HEK293 (cell line): ENCODE results near the gene SLC26A6.

ENCODE experiments used
- CTCF ChIA-PET: fragments of 350-600 bp; formaldehyde crosslinking; extraction: SDS; loops from one replicate; lab custom pipeline; 2021; ENCODE audit warnings: antibody characterized with exemption; lab: Yijun Ruan, JAX
- POLR2A ChIA-PET: fragments of 300-600 bp; formaldehyde crosslinking; extraction: SDS; loops from one replicate; lab custom pipeline; 2020; ENCODE audit warnings: antibody characterized with exemption, inconsistent platforms; lab: Yijun Ruan, JAX
- H3K27ac ChIP-seq: fragments of 200-500 bp; sonication (Bioruptor generic); 2 replicates; pipeline ENCODE4 v1.5.1; 2014; ENCODE audit warnings: low read depth, low read length, control low read depth, inconsistent platforms; ENCODE audit errors: extremely low read depth
- H3K36me3 ChIP-seq, 2 experiments: fragments of 200-500 bp in 1 of 2; sonication (Bioruptor generic) in 1 of 2; 1 replicate in 1 of 2; 2 replicates in 1 of 2; pipeline ENCODE4 v1.5.1; 2014 to 2017; ENCODE audit warnings: inconsistent platforms in 2 of 2, low read length in 2 of 2; ENCODE audit not compliant: control insufficient read depth in 2 of 2, insufficient read depth in 1 of 2
- H3K4me1 ChIP-seq: fragments of 200-500 bp; sonication (Bioruptor generic); 2 replicates; pipeline ENCODE4 v1.5.1; 2014; ENCODE audit warnings: mild to moderate bottlenecking, low read length, inconsistent platforms; ENCODE audit not compliant: control insufficient read depth, insufficient read depth
- H3K4me3 ChIP-seq: 2 replicates; pipeline ENCODE4 v1.5.1; 2011; ENCODE audit warnings: low read depth, mild to moderate bottlenecking, control low read depth, low read length, moderate library complexity
- H3K9me3 ChIP-seq: fragments of 200-500 bp; sonication (Bioruptor generic); 2 replicates; pipeline ENCODE4 v1.5.1; 2014; ENCODE audit warnings: low read depth, low read length, inconsistent platforms; ENCODE audit not compliant: control insufficient read depth, insufficient read depth
- GFI1B ChIP-seq: fragments of 450-650 bp; formaldehyde crosslinking; IDR thresholded peaks from 2 replicates; pipeline ENCODE4 v1.5.1; 2016; ENCODE audit warnings: missing biosample characterization, missing genetic modification characterization
- KLF7 ChIP-seq: fragments of 450-650 bp; formaldehyde crosslinking; IDR thresholded peaks from 2 replicates; pipeline ENCODE4 v1.5.1; 2016; ENCODE audit warnings: missing biosample characterization, missing genetic modification characterization, borderline replicate concordance
- ZFP37 ChIP-seq: fragments of 450-650 bp; formaldehyde crosslinking; IDR thresholded peaks from 2 replicates; pipeline ENCODE4 v1.5.1; 2016; ENCODE audit warnings: missing biosample characterization, missing genetic modification characterization
- ZFP41 ChIP-seq: fragments of 450-650 bp; formaldehyde crosslinking; IDR thresholded peaks from 2 replicates; pipeline ENCODE4 v1.5.1; 2016; ENCODE audit warnings: missing biosample characterization, missing genetic modification characterization, borderline replicate concordance
- ZFP69B ChIP-seq: fragments of 450-650 bp; formaldehyde crosslinking; IDR thresholded peaks from 2 replicates; pipeline ENCODE4 v1.5.1; 2016; ENCODE audit warnings: missing biosample characterization, missing genetic modification characterization
- ZNF114 ChIP-seq: fragments of 450-650 bp; formaldehyde crosslinking; IDR thresholded peaks from 2 replicates; pipeline ENCODE4 v1.5.0; 2017; ENCODE audit warnings: missing biosample characterization, missing genetic modification characterization
- ZNF223 ChIP-seq: fragments of 450-650 bp; formaldehyde crosslinking; IDR thresholded peaks from 2 replicates; pipeline ENCODE4 v1.5.1; 2016; ENCODE audit warnings: missing biosample characterization, missing genetic modification characterization
- ZNF274 ChIP-seq, 2 experiments: fragments of 200-500 bp in 1 of 2; fragments of 450-650 bp in 1 of 2; sonication (Bioruptor generic) in 1 of 2; formaldehyde crosslinking in 1 of 2; IDR thresholded peaks; 2 replicates each; pipeline versions ENCODE4 v1.5.1 to v1.6.1; 2014 to 2016; ENCODE audit warnings: borderline replicate concordance in 1 of 2, inconsistent platforms in 1 of 2, low read length in 1 of 2, missing biosample characterization in 1 of 2, missing genetic modification characterization in 1 of 2
- ZNF48 ChIP-seq: fragments of 450-650 bp; formaldehyde crosslinking; IDR thresholded peaks from 2 replicates; pipeline ENCODE4 v1.5.1; 2016; ENCODE audit warnings: missing biosample characterization, missing genetic modification characterization
- ZNF501 ChIP-seq: fragments of 450-650 bp; formaldehyde crosslinking; IDR thresholded peaks from 2 replicates; pipeline ENCODE4 v1.5.1; 2016; ENCODE audit warnings: missing biosample characterization, missing genetic modification characterization
- ZNF623 ChIP-seq: fragments of 450-650 bp; formaldehyde crosslinking; IDR thresholded peaks from 2 replicates; pipeline ENCODE4 v1.5.1; 2016; ENCODE audit warnings: missing biosample characterization, missing genetic modification characterization
- ZNF654 ChIP-seq: fragments of 450-650 bp; formaldehyde crosslinking; IDR thresholded peaks from 2 replicates; pipeline ENCODE4 v1.5.1; 2016; ENCODE audit warnings: low read depth, missing biosample characterization, missing genetic modification characterization
- ZNF658 ChIP-seq: fragments of 450-650 bp; formaldehyde crosslinking; IDR thresholded peaks from 2 replicates; pipeline ENCODE4; 2016; ENCODE audit warnings: missing biosample characterization, missing genetic modification characterization
- ZNF76 ChIP-seq: fragments of 450-650 bp; formaldehyde crosslinking; IDR thresholded peaks from 2 replicates; pipeline ENCODE4; 2016; ENCODE audit warnings: low read depth, missing biosample characterization, missing genetic modification characterization, borderline replicate concordance
- ZNF785 ChIP-seq: fragments of 450-650 bp; formaldehyde crosslinking; IDR thresholded peaks from 2 replicates; pipeline ENCODE4 v1.5.1; 2016; ENCODE audit warnings: missing biosample characterization, missing genetic modification characterization
- ZSCAN16 ChIP-seq: fragments of 450-650 bp; formaldehyde crosslinking; IDR thresholded peaks from 2 replicates; pipeline ENCODE4 v1.5.1; 2016; ENCODE audit warnings: missing biosample characterization, missing genetic modification characterization
- ZSCAN30 ChIP-seq: fragments of 450-650 bp; IDR thresholded peaks from 2 replicates; pipeline ENCODE4 v1.5.1; 2018; ENCODE audit warnings: missing biosample characterization, mild to moderate bottlenecking, missing genetic modification characterization, moderate library complexity
- TF ChIP-seq, protein P1 (sequence below): fragments of 450-650 bp; formaldehyde crosslinking; conservative IDR thresholded peaks from 2 replicates; pipeline ENCODE4 v1.5.1; 2016; ENCODE audit warnings: low read depth, missing biosample characterization, missing genetic modification characterization
- TF ChIP-seq, protein P2 (sequence below): fragments of 450-650 bp; formaldehyde crosslinking; IDR thresholded peaks from 2 replicates; pipeline ENCODE4 v1.5.1; 2016; ENCODE audit warnings: missing biosample characterization, missing genetic modification characterization
- TF ChIP-seq, protein P3 (sequence below): fragments of 450-650 bp; formaldehyde crosslinking; IDR thresholded peaks from 2 replicates; pipeline ENCODE4 v1.5.1; 2016; ENCODE audit warnings: missing biosample characterization, missing genetic modification characterization
- TF ChIP-seq, protein P4 (sequence below): fragments of 450-650 bp; formaldehyde crosslinking; IDR thresholded peaks from 2 replicates; pipeline ENCODE4 v1.5.1; 2016; ENCODE audit warnings: missing biosample characterization, missing genetic modification characterization, borderline replicate concordance

Gene SLC26A6

DNA sequence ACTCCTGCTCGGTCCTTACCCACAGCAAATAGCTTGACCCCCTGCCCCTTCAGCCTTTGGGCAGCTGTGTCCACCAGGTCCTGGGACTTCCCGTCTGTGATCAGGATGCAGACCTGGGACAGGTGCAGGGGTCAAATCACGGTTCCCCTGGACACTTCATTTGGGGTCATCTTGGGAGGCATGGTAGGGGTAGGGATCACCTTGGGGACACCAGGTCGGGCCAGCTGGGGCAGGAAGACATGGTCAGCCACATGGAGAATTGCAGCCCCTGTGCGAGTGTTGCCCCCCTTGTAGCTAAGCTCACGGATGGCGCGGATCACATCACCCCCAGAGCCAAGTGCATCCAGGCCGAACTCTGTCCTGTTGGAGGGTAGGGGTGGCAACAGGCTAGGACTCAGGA, 41.9 kb downstream of the SLC26A6 start:
- no peak overlapping the region for H3K27ac ChIP-seq
- no peaks in the 10 kb centered on the region for H3K9me3 ChIP-seq
- H3K4me3 ChIP-seq: no peak overlapping the region
- POLR2A ChIA-PET: no interaction called here
- H3K4me1 ChIP-seq: no peaks in the 10 kb centered on the region; the same call in 1 of the 2 replicates
- H3K36me3 ChIP-seq: peaks cover 0 to 16% of the 10 kb centered on the region in 2 experiments; a peak in 1 of 3 replicates
- TF ChIP-seq GFI1B (tag by site-specific recombination) (no peak), ZNF501 (tag by site-specific recombination) (no peak), ZFP37 (tag by site-specific recombination) (no peak), ZSCAN16 (tag by site-specific recombination) (no peak), ZFP41 (tag by site-specific recombination) (no peak), ZSCAN30 (no peak), ZNF223 (tag by site-specific recombination) (no peak), ZNF785 (tag by site-specific recombination) (no peak), ZNF658 (no peak), ZNF76 (no peak), ZNF114 (tag by site-specific recombination) (no peak)
- TF ChIP-seq, protein P1, sequence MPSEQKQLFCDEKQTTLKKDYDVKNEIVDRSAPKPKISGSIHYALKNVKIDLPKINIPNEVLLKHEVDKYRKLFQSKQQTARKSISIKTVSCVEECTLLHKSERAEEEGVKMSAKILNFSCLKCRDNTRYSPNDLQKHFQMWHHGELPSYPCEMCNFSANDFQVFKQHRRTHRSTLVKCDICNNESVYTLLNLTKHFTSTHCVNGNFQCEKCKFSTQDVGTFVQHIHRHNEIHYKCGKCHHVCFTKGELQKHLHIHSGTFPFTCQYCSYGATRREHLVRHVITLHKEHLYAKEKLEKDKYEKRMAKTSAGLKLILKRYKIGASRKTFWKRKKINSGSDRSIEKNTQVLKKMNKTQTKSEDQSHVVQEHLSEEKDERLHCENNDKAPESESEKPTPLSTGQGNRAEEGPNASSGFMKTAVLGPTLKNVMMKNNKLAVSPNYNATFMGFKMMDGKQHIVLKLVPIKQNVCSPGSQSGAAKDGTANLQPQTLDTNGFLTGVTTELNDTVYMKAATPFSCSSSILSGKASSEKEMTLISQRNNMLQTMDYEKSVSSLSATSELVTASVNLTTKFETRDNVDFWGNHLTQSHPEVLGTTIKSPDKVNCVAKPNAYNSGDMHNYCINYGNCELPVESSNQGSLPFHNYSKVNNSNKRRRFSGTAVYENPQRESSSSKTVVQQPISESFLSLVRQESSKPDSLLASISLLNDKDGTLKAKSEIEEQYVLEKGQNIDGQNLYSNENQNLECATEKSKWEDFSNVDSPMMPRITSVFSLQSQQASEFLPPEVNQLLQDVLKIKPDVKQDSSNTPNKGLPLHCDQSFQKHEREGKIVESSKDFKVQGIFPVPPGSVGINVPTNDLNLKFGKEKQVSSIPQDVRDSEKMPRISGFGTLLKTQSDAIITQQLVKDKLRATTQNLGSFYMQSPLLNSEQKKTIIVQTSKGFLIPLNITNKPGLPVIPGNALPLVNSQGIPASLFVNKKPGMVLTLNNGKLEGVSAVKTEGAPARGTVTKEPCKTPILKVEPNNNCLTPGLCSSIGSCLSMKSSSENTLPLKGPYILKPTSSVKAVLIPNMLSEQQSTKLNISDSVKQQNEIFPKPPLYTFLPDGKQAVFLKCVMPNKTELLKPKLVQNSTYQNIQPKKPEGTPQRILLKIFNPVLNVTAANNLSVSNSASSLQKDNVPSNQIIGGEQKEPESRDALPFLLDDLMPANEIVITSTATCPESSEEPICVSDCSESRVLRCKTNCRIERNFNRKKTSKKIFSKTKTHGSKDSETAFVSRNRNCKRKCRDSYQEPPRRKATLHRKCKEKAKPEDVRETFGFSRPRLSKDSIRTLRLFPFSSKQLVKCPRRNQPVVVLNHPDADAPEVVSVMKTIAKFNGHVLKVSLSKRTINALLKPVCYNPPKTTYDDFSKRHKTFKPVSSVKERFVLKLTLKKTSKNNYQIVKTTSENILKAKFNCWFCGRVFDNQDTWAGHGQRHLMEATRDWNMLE (tag by site-specific recombination): no peak
- TF ChIP-seq, protein P2, sequence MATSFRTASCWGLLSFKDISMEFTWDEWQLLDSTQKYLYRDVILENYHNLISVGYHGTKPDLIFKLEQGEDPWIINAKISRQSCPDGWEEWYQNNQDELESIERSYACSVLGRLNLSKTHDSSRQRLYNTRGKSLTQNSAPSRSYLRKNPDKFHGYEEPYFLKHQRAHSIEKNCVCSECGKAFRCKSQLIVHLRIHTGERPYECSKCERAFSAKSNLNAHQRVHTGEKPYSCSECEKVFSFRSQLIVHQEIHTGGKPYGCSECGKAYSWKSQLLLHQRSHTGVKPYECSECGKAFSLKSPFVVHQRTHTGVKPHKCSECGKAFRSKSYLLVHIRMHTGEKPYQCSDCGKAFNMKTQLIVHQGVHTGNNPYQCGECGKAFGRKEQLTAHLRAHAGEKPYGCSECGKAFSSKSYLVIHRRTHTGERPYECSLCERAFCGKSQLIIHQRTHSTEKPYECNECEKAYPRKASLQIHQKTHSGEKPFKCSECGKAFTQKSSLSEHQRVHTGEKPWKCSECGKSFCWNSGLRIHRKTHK (tag by site-specific recombination): no peak
- TF ChIP-seq, protein P3, sequence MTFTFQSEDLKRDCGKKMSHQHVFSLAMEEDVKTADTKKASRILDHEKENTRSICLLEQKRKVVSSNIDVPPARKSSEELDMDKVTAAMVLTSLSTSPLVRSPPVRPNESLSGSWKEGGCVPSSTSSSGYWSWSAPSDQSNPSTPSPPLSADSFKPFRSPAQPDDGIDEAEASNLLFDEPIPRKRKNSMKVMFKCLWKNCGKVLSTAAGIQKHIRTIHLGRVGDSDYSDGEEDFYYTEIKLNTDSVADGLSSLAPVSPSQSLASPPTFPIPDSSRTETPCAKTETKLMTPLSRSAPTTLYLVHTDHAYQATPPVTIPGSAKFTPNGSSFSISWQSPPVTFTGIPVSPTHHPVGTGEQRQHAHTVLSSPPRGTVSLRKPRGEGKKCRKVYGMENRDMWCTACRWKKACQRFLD (tag by site-specific recombination): no peak
- CTCF ChIA-PET: interaction anchor here (0.9 kb wide), 1 partner anchor 35 kb away, joined by 6 read pairs; no protein-coding TSS in a partner anchor

DNA sequence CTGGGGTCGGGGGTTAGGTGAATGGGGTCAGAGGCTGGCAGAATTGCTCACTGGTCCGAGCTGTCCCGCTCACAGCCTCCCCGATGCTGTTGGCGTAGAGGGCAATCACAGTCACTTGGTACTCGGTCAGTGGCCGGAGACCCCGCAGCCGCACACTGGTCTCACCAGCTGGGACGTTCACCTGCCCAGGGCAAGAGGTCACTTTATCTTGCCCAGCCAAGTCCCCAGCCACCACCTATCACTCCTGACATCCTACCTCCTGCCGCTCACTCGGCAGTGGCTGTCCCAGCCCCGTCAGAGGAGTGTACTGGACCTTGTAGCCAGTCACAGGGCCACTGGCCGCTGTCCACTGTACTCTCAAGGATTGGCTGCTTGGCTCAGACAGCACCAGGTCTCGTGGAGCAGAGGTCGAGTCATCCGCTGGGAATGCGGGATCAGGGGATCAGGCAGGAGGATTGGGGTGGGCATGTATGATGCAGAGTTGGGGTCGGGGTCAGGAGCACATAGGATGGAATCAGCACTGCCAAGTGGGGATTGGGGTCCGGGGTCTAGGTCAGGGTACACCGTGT, 42.7 kb downstream of the SLC26A6 start:
- peaks cover 0 to 10% of the 10 kb centered on the region in 2 experiments; a peak in 1 of 3 replicates for H3K36me3 ChIP-seq
- no peak for TF ChIP-seq ZNF654 (tag by site-specific recombination)
- no peak for TF ChIP-seq ZNF785 (tag by site-specific recombination)
- no peak for TF ChIP-seq ZFP69B
- no peak for TF ChIP-seq ZSCAN16 (tag by site-specific recombination)
- TF ChIP-seq ZNF274 (IDR thresholded peaks at IDR 0.05; ENCODE audit: low read length): no peak
- TF ChIP-seq ZNF274 (tag by site-specific recombination; IDR thresholded peaks at IDR 0.05; ENCODE audit: borderline replicate concordance): no peak
- TF ChIP-seq KLF7 (tag by site-specific recombination): no peak
- no peak for TF ChIP-seq ZNF48 (tag by site-specific recombination)
- TF ChIP-seq ZNF623: no peak
- TF ChIP-seq, protein P4, sequence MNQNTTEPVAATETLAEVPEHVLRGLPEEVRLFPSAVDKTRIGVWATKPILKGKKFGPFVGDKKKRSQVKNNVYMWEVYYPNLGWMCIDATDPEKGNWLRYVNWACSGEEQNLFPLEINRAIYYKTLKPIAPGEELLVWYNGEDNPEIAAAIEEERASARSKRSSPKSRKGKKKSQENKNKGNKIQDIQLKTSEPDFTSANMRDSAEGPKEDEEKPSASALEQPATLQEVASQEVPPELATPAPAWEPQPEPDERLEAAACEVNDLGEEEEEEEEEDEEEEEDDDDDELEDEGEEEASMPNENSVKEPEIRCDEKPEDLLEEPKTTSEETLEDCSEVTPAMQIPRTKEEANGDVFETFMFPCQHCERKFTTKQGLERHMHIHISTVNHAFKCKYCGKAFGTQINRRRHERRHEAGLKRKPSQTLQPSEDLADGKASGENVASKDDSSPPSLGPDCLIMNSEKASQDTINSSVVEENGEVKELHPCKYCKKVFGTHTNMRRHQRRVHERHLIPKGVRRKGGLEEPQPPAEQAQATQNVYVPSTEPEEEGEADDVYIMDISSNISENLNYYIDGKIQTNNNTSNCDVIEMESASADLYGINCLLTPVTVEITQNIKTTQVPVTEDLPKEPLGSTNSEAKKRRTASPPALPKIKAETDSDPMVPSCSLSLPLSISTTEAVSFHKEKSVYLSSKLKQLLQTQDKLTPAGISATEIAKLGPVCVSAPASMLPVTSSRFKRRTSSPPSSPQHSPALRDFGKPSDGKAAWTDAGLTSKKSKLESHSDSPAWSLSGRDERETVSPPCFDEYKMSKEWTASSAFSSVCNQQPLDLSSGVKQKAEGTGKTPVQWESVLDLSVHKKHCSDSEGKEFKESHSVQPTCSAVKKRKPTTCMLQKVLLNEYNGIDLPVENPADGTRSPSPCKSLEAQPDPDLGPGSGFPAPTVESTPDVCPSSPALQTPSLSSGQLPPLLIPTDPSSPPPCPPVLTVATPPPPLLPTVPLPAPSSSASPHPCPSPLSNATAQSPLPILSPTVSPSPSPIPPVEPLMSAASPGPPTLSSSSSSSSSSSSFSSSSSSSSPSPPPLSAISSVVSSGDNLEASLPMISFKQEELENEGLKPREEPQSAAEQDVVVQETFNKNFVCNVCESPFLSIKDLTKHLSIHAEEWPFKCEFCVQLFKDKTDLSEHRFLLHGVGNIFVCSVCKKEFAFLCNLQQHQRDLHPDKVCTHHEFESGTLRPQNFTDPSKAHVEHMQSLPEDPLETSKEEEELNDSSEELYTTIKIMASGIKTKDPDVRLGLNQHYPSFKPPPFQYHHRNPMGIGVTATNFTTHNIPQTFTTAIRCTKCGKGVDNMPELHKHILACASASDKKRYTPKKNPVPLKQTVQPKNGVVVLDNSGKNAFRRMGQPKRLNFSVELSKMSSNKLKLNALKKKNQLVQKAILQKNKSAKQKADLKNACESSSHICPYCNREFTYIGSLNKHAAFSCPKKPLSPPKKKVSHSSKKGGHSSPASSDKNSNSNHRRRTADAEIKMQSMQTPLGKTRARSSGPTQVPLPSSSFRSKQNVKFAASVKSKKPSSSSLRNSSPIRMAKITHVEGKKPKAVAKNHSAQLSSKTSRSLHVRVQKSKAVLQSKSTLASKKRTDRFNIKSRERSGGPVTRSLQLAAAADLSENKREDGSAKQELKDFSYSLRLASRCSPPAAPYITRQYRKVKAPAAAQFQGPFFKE: no peak

More for the DNA sequence above, 42.7 kb downstream of the SLC26A6 start:
- Histone ChIP-seq H3K4me3 (no peak overlapping the region), H3K4me1 (no peaks in the 10 kb centered on the region), H3K9me3 (no peaks in the 10 kb centered on the region), H3K27ac (no peak overlapping the region)
- CTCF ChIA-PET: interaction anchor here (0.6 to 0.9 kb wide), 2 partner anchors 14 to 35 kb away, joined by 4 to 6 read pairs; no protein-coding TSS in a partner anchor
- POLR2A ChIA-PET: no interaction called here
